ENCODE measurements around the gene ASH1L. TPM values are rescaled to one million over a fixed set of nuclear protein-coding genes. Genes with fewer than 3 reads are reported as not detected.
"Not testable (repeated sequence)": the region's sequence is repeated elsewhere in the genome, so short reads cannot be mapped to it uniquely, and the experiment has no call there.

Gene ASH1L
- total RNA-seq, 1 donor from 2014 or later: 46.6 TPM

- DNase-seq: not testable (repeated sequence)
These were observed 128.7 kb downstream of the ASH1L start for GRCh38 chr1:155433831-155434389.

GRCh38 chr1:155433128-155433830 is 129.3 kb downstream of the ASH1L start:
- not testable (repeated sequence) for DNase-seq

GRCh38 chr1:155424091-155424490 is 138.5 kb downstream of the ASH1L start:
- no peak for DNase-seq

GRCh38 chr1:155420788-155421187 is 141.8 kb downstream of the ASH1L start:
- DNase-seq: no peak

GRCh38 chr1:155411840-155412239 is 150.8 kb downstream of the ASH1L start:
- not testable (repeated sequence) for DNase-seq

- no peak for DNase-seq
These were observed 151.7 kb downstream of the ASH1L start for GRCh38 chr1:155410931-155411330.

GRCh38 chr1:155396874-155397476 is 165.6 kb downstream of the ASH1L start:
- no peak for DNase-seq

- no peak for DNase-seq
These were observed 169.6 kb downstream of the ASH1L start for GRCh38 chr1:155392898-155393411.

GRCh38 chr1:155389826-155390225 is 172.8 kb downstream of the ASH1L start:
- no peak for DNase-seq

- DNase-seq: not testable (repeated sequence)
These were observed 176.8 kb downstream of the ASH1L start for GRCh38 chr1:155385836-155386235.

- DNase-seq: no peak
These were observed 179.2 kb downstream of the ASH1L start for GRCh38 chr1:155383406-155383805.

- peak; percentile 74 for DNase-seq
These were observed 182.9 kb downstream of the ASH1L start for GRCh38 chr1:155379631-155380090.

GRCh38 chr1:155379180-155379579 is 183.4 kb downstream of the ASH1L start:
- no peak for DNase-seq

- no peak for DNase-seq
These were observed 202.6 kb downstream of the ASH1L start for GRCh38 chr1:155360051-155360450.

- no peak for DNase-seq
These were observed 210.0 kb downstream of the ASH1L start for GRCh38 chr1:155352631-155353030.

- no peak for DNase-seq
These were observed 219.8 kb downstream of the ASH1L start for GRCh38 chr1:155342842-155343241.

GRCh38 chr1:155339515-155340097 is 223.0 kb downstream of the ASH1L start:
- no peak for DNase-seq

GRCh38 chr1:155334962-155335361 is 227.6 kb downstream of the ASH1L start:
- no peak for DNase-seq

GRCh38 chr1:155329980-155330598 is 232.5 kb downstream of the ASH1L start:
- DNase-seq: no peak

GRCh38 chr1:155328856-155329255 is 233.7 kb downstream of the ASH1L start:
- DNase-seq: not testable (repeated sequence)

- DNase-seq: no peak
These were observed 234.6 kb downstream of the ASH1L start for GRCh38 chr1:155327981-155328380.

GRCh38 chr1:155326631-155327037 is 236.0 kb downstream of the ASH1L start:
- no peak for DNase-seq
